Muscle of leg (tissue), 11 donors: Measurements from ENCODE around the gene C3orf70. TPM values are rescaled to one million over a fixed set of nuclear protein-coding genes. Genes with fewer than 3 reads are reported as not detected.

Source experiments
- DNase-seq: peaks from one replicate; pipeline ENCODE4 v3.0.0; 2013
- H3K27ac ChIP-seq: one replicate; pipeline ENCODE4 v1.5.1; 2013; ENCODE audit warnings: mild to moderate bottlenecking, low read length, control low read depth
- H3K27me3 ChIP-seq: one replicate; pipeline ENCODE4 v1.6.1; 2013; ENCODE audit warnings: low read length; ENCODE audit not compliant: control insufficient read depth, insufficient read depth
- H3K36me3 ChIP-seq: one replicate; pipeline ENCODE4 v1.6.1; 2013; ENCODE audit warnings: low read length; ENCODE audit not compliant: control insufficient read depth, insufficient read depth
- H3K4me1 ChIP-seq: one replicate; pipeline ENCODE4 v1.6.1; 2013; ENCODE audit warnings: low read length; ENCODE audit not compliant: control insufficient read depth, insufficient read depth
- H3K4me3 ChIP-seq: one replicate; pipeline ENCODE4 v1.5.1; 2013; ENCODE audit warnings: low read length, control low read depth
- H3K9me3 ChIP-seq: replicated peaks from 2 replicates; pipeline ENCODE4 v1.6.1; 2013; ENCODE audit warnings: low read depth, low read length; ENCODE audit not compliant: control insufficient read depth
- WGBS: methylation state at CpG from one replicate; pipeline ENCODE4 v1.1.5; 2013; ENCODE audit warnings: missing lambda C conversion rate; ENCODE audit not compliant: insufficient coverage; 5-methylcytosine and 5-hydroxymethylcytosine counted together
- polyA plus RNA-seq, 8 donors: library from polyadenylated mRNA; unstranded; fragments of 120-200 nt; gene quantifications; one replicate each; pipeline versions ENCODE4 v1.2.1 to v1.2.3, GENCODE V29; 2013; ENCODE audit warnings: inconsistent platforms in 1 of 8, low replicate concordance in 1 of 8; ENCODE audit not compliant: insufficient read length in 8 of 8, insufficient read depth in 1 of 8
- total RNA-seq: library from RNA; stranded (reverse); fragments of 120-200 nt; gene quantifications from one replicate; pipeline ENCODE4 v1.2.4, GENCODE V29; 2013

C3orf70 gene
- total and polyA plus RNA-seq, 9 donors: 3.0 to 7.9 (median 4.5) TPM

DNA sequence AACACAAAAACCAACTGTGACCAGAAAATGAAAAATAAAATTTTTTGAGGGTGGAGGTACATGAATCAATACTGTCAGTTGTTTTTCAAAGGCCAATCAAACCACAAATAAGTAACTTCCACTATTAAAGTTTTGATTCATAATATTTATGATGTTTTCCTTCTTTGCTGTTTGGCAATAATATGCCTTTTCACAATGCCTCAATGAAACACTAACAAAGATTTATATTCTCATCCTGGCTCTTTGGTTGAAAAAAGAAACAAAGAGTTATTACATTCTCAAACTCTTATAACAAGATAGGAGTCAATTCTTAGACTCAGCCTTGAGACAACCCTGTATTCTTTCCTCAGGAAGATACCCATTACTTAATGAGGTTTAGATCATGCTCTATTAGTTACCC is 63.1 kb downstream of the C3orf70 start:
- Histone ChIP-seq H3K27ac (no peak overlapping the region), H3K36me3 (no peaks in the 10 kb centered on the region), H3K9me3 (no peaks in the 10 kb centered on the region), H3K4me3 (no peak overlapping the region), H3K4me1 (no peaks in the 10 kb centered on the region), H3K27me3 (no peaks in the 10 kb centered on the region)
- DNase-seq: no peak

GRCh38 chr3:185089343-185089742 is 63.5 kb downstream of the C3orf70 start:
- DNase-seq: no peak
- Histone ChIP-seq H3K36me3 (no peaks in the 10 kb centered on the region), H3K9me3 (no peaks in the 10 kb centered on the region), H3K27me3 (no peaks in the 10 kb centered on the region), H3K27ac (no peak overlapping the region), H3K4me1 (no peaks in the 10 kb centered on the region), H3K4me3 (no peak overlapping the region)
- WGBS: no CpG with 5 or more reads among the region's 2 CpGs

DNA sequence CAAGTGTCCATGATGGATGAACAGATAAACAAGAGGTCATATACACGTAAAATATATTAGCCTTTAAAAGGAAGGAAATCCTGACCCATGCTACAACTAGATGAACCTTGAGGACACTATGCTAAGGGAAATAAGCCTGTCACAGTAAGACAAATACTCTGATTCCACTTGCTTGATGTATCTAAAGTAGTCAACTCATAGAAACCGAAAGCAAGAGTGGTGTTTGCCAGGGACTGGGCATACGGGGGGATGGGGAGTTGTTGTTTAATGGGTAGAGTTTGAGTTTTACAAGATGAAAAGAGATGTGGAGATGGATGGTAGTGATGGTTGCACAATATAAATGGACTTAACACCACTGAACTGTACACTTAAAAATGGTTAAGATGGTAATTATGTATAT is 65.4 kb downstream of the C3orf70 start:
- WGBS: 95% methylated on average over 3 of the region's 3 CpGs
- Histone ChIP-seq H3K4me3 (no peak overlapping the region), H3K27me3 (no peaks in the 10 kb centered on the region), H3K36me3 (peaks cover 2% of the 10 kb centered on the region), H3K9me3 (no peaks in the 10 kb centered on the region), H3K27ac (no peak overlapping the region), H3K4me1 (no peaks in the 10 kb centered on the region)
- no peak for DNase-seq

- Histone ChIP-seq H3K4me3 (no peak overlapping the region), H3K27ac (no peak overlapping the region), H3K9me3 (no peaks in the 10 kb centered on the region), H3K27me3 (no peaks in the 10 kb centered on the region), H3K4me1 (no peaks in the 10 kb centered on the region), H3K36me3 (peaks cover 2% of the 10 kb centered on the region)
- 69% methylated on average over 2 of the region's 5 CpGs for WGBS
- no peak for DNase-seq
Measured at GRCh38 chr3:185084901-185085300, 68.0 kb downstream of the C3orf70 start.

DNA sequence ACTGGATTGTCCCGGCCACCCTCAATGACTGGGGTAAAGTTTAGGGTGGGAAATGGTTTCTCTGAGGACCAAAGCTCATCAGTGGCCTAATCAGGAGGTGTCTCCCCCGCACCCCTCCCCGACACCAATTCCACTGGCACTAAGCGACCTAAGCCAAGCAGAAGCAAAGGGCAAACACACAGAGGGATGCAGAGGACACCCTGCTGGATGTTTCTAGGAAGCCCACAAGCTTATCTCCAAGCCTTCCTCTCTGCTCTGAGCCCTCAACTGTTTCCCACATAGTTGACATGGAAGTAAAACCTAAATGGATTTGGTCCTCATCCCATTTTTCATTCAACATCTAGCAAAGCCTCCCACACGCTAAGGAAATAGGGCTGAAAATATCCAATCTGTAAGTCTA is 68.5 kb downstream of the C3orf70 start:
- Histone ChIP-seq H3K4me1 (no peaks in the 10 kb centered on the region), H3K4me3 (no peak overlapping the region), H3K27ac (no peak overlapping the region), H3K9me3 (no peaks in the 10 kb centered on the region), H3K27me3 (no peaks in the 10 kb centered on the region), H3K36me3 (peaks cover 2% of the 10 kb centered on the region)
- no CpG with 5 or more reads among the region's 5 CpGs for WGBS
- DNase-seq: no peak

DNA sequence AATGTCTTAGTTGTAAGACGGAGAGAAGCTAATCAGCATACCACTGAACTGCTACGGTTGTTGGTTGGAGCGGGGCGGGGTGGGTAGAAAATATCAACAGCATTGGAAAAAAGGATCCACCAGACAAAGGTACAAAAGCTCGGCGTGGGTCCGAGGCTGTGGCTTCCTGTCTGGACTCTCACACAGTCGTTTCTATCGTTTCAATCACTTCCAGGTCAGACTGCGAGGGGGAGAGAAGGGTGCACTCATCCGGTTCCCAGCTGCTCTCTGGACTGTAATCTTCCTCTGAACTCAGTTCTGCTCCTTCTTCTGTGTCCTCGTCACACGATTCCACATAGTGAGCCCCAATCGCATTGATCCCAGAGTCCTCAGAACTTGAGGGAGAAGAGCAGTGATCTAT is 70.0 kb downstream of the C3orf70 start:
- H3K27me3 ChIP-seq: no peaks in the 10 kb centered on the region
- peaks cover 2% of the 10 kb centered on the region for H3K36me3 ChIP-seq
- no peaks in the 10 kb centered on the region for H3K4me1 ChIP-seq
- WGBS: 82% methylated on average over 10 of the region's 14 CpGs
- H3K9me3 ChIP-seq: no peaks in the 10 kb centered on the region
- no peak overlapping the region for H3K4me3 ChIP-seq
- no peak for DNase-seq
- H3K27ac ChIP-seq: no peak overlapping the region

- Histone ChIP-seq H3K4me1 (no peaks in the 10 kb centered on the region), H3K4me3 (no peak overlapping the region), H3K36me3 (peaks cover 2% of the 10 kb centered on the region), H3K27me3 (no peaks in the 10 kb centered on the region), H3K9me3 (no peaks in the 10 kb centered on the region), H3K27ac (no peak overlapping the region)
- DNase-seq: no peak
- 70% methylated on average over 3 of the region's 3 CpGs for WGBS
Measured at GRCh38 chr3:185082149-185082548, 70.7 kb downstream of the C3orf70 start.

DNA sequence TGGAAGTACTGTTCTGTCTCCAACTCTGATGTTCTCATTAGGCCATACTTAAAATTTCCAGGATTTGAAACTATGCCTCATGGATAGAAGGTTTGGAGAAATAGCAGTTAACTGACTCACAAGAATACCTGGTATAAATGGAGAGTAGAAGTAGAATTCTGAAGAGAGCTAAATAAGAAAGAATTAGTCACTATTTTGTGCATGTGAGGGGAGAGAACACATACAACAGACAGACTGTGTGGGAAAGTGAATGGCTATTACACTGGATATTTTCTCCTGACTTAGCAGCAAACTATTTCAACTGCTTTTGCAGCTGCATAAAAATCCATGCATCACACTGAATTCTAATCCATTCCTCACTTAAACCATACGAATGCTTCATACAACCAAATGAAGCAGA is 71.3 kb downstream of the C3orf70 start:
- no peak overlapping the region for H3K27ac ChIP-seq
- H3K27me3 ChIP-seq: no peaks in the 10 kb centered on the region
- no CpG with 5 or more reads among the region's 1 CpG for WGBS
- no peaks in the 10 kb centered on the region for H3K4me1 ChIP-seq
- H3K9me3 ChIP-seq: no peaks in the 10 kb centered on the region
- H3K4me3 ChIP-seq: no peak overlapping the region
- H3K36me3 ChIP-seq: peaks cover 2% of the 10 kb centered on the region
- DNase-seq: no peak

GRCh38 chr3:185079625-185080024 is 73.2 kb downstream of the C3orf70 start:
- Histone ChIP-seq H3K9me3 (no peaks in the 10 kb centered on the region), H3K4me1 (peaks cover 2% of the 10 kb centered on the region), H3K36me3 (peaks cover 2% of the 10 kb centered on the region), H3K27ac (no peak overlapping the region), H3K27me3 (no peaks in the 10 kb centered on the region), H3K4me3 (no peak overlapping the region)
- WGBS: no CpG with 5 or more reads among the region's 1 CpG
- DNase-seq: no peak

- Histone ChIP-seq H3K27ac (no peak overlapping the region), H3K36me3 (no peaks in the 10 kb centered on the region), H3K9me3 (no peaks in the 10 kb centered on the region), H3K4me3 (no peak overlapping the region), H3K27me3 (no peaks in the 10 kb centered on the region), H3K4me1 (peaks cover 4% of the 10 kb centered on the region)
- peak; percentile 31 for DNase-seq
- 80% methylated on average over 3 of the region's 8 CpGs for WGBS
Measured at GRCh38 chr3:185076219-185076618, 76.6 kb downstream of the C3orf70 start.

GRCh38 chr3:185075547-185075946 is 77.3 kb downstream of the C3orf70 start:
- no peaks in the 10 kb centered on the region for H3K9me3 ChIP-seq
- peaks cover 9% of the 10 kb centered on the region for H3K4me1 ChIP-seq
- no peak for DNase-seq
- H3K27me3 ChIP-seq: no peaks in the 10 kb centered on the region
- H3K27ac ChIP-seq: no peak overlapping the region
- WGBS: 88% methylated on average over 13 of the region's 13 CpGs
- H3K36me3 ChIP-seq: no peaks in the 10 kb centered on the region
- no peak overlapping the region for H3K4me3 ChIP-seq
